ENCODE data around the gene KIAA1328. TPM values are rescaled to one million over a fixed set of nuclear protein-coding genes. Genes with fewer than 3 reads are reported as not detected.

KIAA1328 gene
- total and polyA plus RNA-seq, 2 donors (not counting 3 experiments of a cell fraction or from before 2014, with no cell fraction given), result 2.7 to 6.5 TPM

- Histone ChIP-seq H3K36me3 (ENCODE audit: control insufficient read depth in 2 of 2, extremely low read depth in 1 of 2, insufficient read depth in 2 of 2, low read length in 2 of 2) (no peaks in the 10 kb centered on the region), H3K4me1 (ENCODE audit: control insufficient read depth, extremely low read depth, insufficient read depth, low read length) (peaks cover 7% of the 10 kb centered on the region), H3K4me3 (replicated peaks in 1 of 3; ENCODE audit: insufficient read depth in 1 of 3, low read depth in 1 of 3, low read length in 3 of 3) (no peak overlapping the region), H3K4me2 (ENCODE audit: insufficient read depth, low read length) (no peak overlapping the region), H2AFZ (ENCODE audit: low read depth, low read length) (no peak overlapping the region), H3K79me2 (ENCODE audit: control insufficient read depth, insufficient read depth, low read length) (no peaks in the 10 kb centered on the region), H3K27ac (ENCODE audit: insufficient read depth, low read depth, low read length) (no peak overlapping the region), H3K9ac (replicated peaks; ENCODE audit: extremely low read depth, insufficient read depth, low read length) (no peak overlapping the region), H4K20me1 (replicated peaks; ENCODE audit: control insufficient read depth, extremely low read depth, insufficient read depth, low read length) (no peaks in the 10 kb centered on the region), H3K27me3 (ENCODE audit: control insufficient read depth in 2 of 2, insufficient read depth in 2 of 2, low read length in 2 of 2) (no peaks in the 10 kb centered on the region), H3K9me1 (replicated peaks; ENCODE audit: control insufficient read depth, extremely low read depth, insufficient read depth, low read length) (no peaks in the 10 kb centered on the region), H3K9me3 (replicated peaks; ENCODE audit: control insufficient read depth, insufficient read depth, low read length) (no peaks in the 10 kb centered on the region)
- ChIA-PET CTCF (no interaction called here), POLR2A (no interaction called here)
- TF ChIP-seq MAX (IDR thresholded peaks at IDR 0.05; ENCODE audit: insufficient read depth, insufficient read length), result no peak
- TF ChIP-seq FOS (IDR thresholded peaks at IDR 0.05; ENCODE audit: borderline replicate concordance, insufficient read depth, low read length), result no peak
- TF ChIP-seq EZH2 (IDR thresholded peaks at IDR 0.05; ENCODE audit: borderline replicate concordance, low read depth, low read length, severe bottlenecking), result no peak
- TF ChIP-seq CTCF (IDR thresholded peaks at IDR 0.05; ENCODE audit: extremely low read depth in 1 of 2, insufficient read depth in 1 of 2, low read depth in 1 of 2, low read length in 2 of 2), result no peak
- no peak for TF ChIP-seq POLR2A (IDR thresholded peaks at IDR 0.05; ENCODE audit: low read depth, low read length)
- TF ChIP-seq MYC (IDR thresholded peaks at IDR 0.05; ENCODE audit: low read depth, low read length), result no peak
- no peak for TF ChIP-seq POLR2AphosphoS5 (IDR thresholded peaks at IDR 0.05; ENCODE audit: insufficient read depth, low read depth, low read length)
- TF ChIP-seq JUN (IDR thresholded peaks at IDR 0.05; ENCODE audit: borderline replicate concordance, insufficient read depth, insufficient read length, low read depth), result no peak
- no peak for TF ChIP-seq GATA2 (IDR thresholded peaks at IDR 0.05; ENCODE audit: insufficient read depth, insufficient read length, low read depth, low read length)
- intact Hi-C loops (cut with micrococcal nuclease) (no loop called here), dilution Hi-C loops (cut with MboI; ENCODE audit: extremely low pct_ligation_motif_present, low sequenced_read_pairs) (no loop called here)
- DNase-seq (ENCODE audit: low read depth, low spot score) (no peak), FAIRE-seq (no peak)
- no TSS peak for BruUV-seq (replicated peaks)
These were observed 74.4 kb downstream of the KIAA1328 start for GRCh38 chr18:36903215-36903928.
